K562 (cell line): ENCODE measurements around the gene ITGAL. TPM values are rescaled to one million over a fixed set of nuclear protein-coding genes. Genes with fewer than 3 reads are reported as not detected.

Experiments used
- BRD9 ChIP-seq: fragments of 450-650 bp; IDR thresholded peaks from 2 replicates; pipeline ENCODE4 v1.6.1; 2018; ENCODE audit warnings: low read depth; ENCODE audit not compliant: partially characterized antibody
- CEBPB ChIP-seq: fragments of 450-650 bp; IDR thresholded peaks from 2 replicates; pipeline ENCODE4 v1.6.1; 2016; ENCODE audit warnings: missing genetic modification characterization, missing compliant biosample characterization
- DPF2 ChIP-seq: fragments of 450-650 bp; IDR thresholded peaks from 2 replicates; pipeline ENCODE4 v1.6.1; 2016
- JUNB ChIP-seq: fragments of 450-650 bp; formaldehyde crosslinking; conservative IDR thresholded peaks from 2 replicates; pipeline ENCODE4 v1.4.0; 2020; ENCODE audit warnings: mild to moderate bottlenecking
- MYBL2 ChIP-seq, 2 experiments: fragments of 450-650 bp in 1 of 2; sonication (generic) in 1 of 2; formaldehyde crosslinking in 1 of 2; IDR thresholded peaks; 2 replicates each; pipeline versions ENCODE4 v1.6.1 to v1.8.1; 2017 to 2022; ENCODE audit warnings: borderline replicate concordance in 1 of 2, inconsistent platforms in 1 of 2, low read depth in 1 of 2, mild to moderate bottlenecking in 1 of 2, missing genetic modification reagents in 1 of 2, moderate library complexity in 1 of 2
- NCOR1 ChIP-seq: fragments of 450-650 bp; IDR thresholded peaks from 2 replicates; pipeline ENCODE4 v1.6.1; 2016; ENCODE audit warnings: mild to moderate bottlenecking, moderate library complexity
- NR2C2 ChIP-seq, 2 experiments: fragments of 200-800 bp in 1 of 2; sonication (Bioruptor generic) in 1 of 2; sonication (generic) in 1 of 2; formaldehyde crosslinking in 1 of 2; IDR thresholded peaks; 2 replicates each; pipeline versions ENCODE4 v1.6.1 to v1.8.0; 2016 to 2022; ENCODE audit warnings: mild to moderate bottlenecking in 1 of 2, missing compliant biosample characterization in 1 of 2, missing genetic modification characterization in 1 of 2, missing genetic modification reagents in 1 of 2
- THRAP3 ChIP-seq: fragments of 450-650 bp; IDR thresholded peaks from 2 replicates; pipeline ENCODE4 v1.6.1; 2016; ENCODE audit warnings: mild to moderate bottlenecking, inconsistent platforms, borderline replicate concordance
- ZNF175 ChIP-seq: fragments of 200-800 bp; sonication (Bioruptor generic); IDR thresholded peaks from 2 replicates; pipeline ENCODE4 v1.6.1; 2016; ENCODE audit warnings: low read depth, mild to moderate bottlenecking, missing genetic modification characterization, missing compliant biosample characterization
- ZNF584 ChIP-seq: fragments of 200-800 bp; sonication (Bioruptor generic); IDR thresholded peaks from 2 replicates; pipeline ENCODE4 v1.6.1; 2016; ENCODE audit warnings: low read depth, mild to moderate bottlenecking, missing genetic modification characterization, missing compliant biosample characterization
- polyA plus RNA-seq, 8 experiments: library from polyadenylated mRNA; depleted of rRNA in 4 of 8; stranded (reverse) in 5 of 8; unstranded in 3 of 8; fragments of >200 nt; fragmentation: Nextera tagmentation in 2 of 8; fragmentation: Illumina TruSeq in 1 of 8; extraction: Ambion mirVana in 2 of 8; extraction: Trizol in 1 of 8; gene quantifications; 2 replicates each; pipeline versions ENCODE4 v1.2.1 to v1.2.3, GENCODE V29; 2011 to 2014; ENCODE audit warnings: inconsistent platforms in 1 of 8, missing spikeins in 1 of 8
- total RNA-seq, 7 experiments: library from RNA; depleted of rRNA in 6 of 7; stranded (reverse); fragments of >200 nt in 6 of 7; fragmentation: Illumina TruSeq in 2 of 7; extraction: Trizol in 2 of 7; gene quantifications; 2 replicates each; pipeline versions ENCODE4 v1.2.1 to v1.2.3, GENCODE V29; 2011 to 2021; ENCODE audit warnings: low replicate concordance in 1 of 7
- TF ChIP-seq, protein P1 (sequence below): sonication (generic); formaldehyde crosslinking; IDR thresholded peaks from 2 replicates; pipeline ENCODE4 v1.8.1; 2023; ENCODE audit warnings: missing genetic modification reagents, mild to moderate bottlenecking, borderline replicate concordance
- TF ChIP-seq, protein P2 (sequence below): fragments of 450-650 bp; formaldehyde crosslinking; IDR thresholded peaks from 2 replicates; pipeline ENCODE4 v1.4.0; 2022; ENCODE audit warnings: mild to moderate bottlenecking, moderate library complexity
- TF ChIP-seq, protein P3 (sequence below): fragments of 250-450 bp; sonication (Bioruptor Pico); IDR thresholded peaks from 2 replicates; pipeline ENCODE4 v1.5.1; 2021; ENCODE audit warnings: mild to moderate bottlenecking
- TF ChIP-seq, protein P4 (sequence below), 2 experiments: fragments of 450-650 bp; IDR thresholded peaks; 2 replicates each; pipeline ENCODE4 v1.6.1; 2018; ENCODE audit warnings: mild to moderate bottlenecking in 2 of 2, low read depth in 1 of 2; ENCODE audit not compliant: partially characterized antibody in 2 of 2

ITGAL gene
- total and polyA plus RNA-seq, 9 of the 15 experiments (the other 6 are each of a cell fraction or from before 2014, with no cell fraction given): 0.01 to 0.53 TPM; not detected in 7

DNA sequence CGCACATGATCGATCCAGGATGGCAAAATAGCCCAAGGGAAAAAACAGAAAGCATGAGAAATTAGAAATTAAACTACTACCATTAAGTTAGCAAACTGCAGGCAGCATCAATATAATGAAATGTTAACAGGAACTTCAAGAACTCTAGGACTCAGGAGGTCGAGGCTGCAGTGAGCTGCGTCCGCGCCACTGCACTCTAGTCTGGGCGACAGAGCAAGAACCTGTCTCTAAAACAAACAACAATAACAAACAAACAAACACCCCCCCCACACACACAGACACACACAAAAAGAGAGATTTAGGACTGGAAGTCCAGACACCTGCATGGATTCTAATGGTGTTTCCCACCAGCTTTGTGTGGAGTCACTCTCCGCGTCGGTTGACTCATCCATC lies 26.3 kb upstream of the ITGAL start (continued):
- TF ChIP-seq MYBL2 (IDR thresholded peaks at IDR 0.05; ENCODE audit: low read depth) (0 out of 2 replicates have a peak, but pooled peaks have one; percentile 5), MYBL2 (CRISPR knock-in tag; IDR thresholded peaks at IDR 0.05; ENCODE audit: borderline replicate concordance) (no peak), ZNF584 (CRISPR knock-in tag) (0 out of 2 replicates have a peak, but pooled peaks have one; percentile 4), JUNB (CRISPR knock-in tag) (no peak), NCOR1 (no peak), CEBPB (peak; percentile 17), NR2C2 (CRISPR knock-in tag; IDR thresholded peaks at IDR 0.05) (no peak), NR2C2 (tag; IDR thresholded peaks at IDR 0.05) (peak; percentile 20; the same call in 1 of the 2 replicates), ZNF175 (CRISPR knock-in tag) (peak; percentile 66; the same call in 1 of the 2 replicates), BRD9 (peak; percentile 4), THRAP3 (peak; percentile 93), DPF2 (0 out of 2 replicates have a peak, but pooled peaks have one; percentile 10)
- TF ChIP-seq, protein P1, sequence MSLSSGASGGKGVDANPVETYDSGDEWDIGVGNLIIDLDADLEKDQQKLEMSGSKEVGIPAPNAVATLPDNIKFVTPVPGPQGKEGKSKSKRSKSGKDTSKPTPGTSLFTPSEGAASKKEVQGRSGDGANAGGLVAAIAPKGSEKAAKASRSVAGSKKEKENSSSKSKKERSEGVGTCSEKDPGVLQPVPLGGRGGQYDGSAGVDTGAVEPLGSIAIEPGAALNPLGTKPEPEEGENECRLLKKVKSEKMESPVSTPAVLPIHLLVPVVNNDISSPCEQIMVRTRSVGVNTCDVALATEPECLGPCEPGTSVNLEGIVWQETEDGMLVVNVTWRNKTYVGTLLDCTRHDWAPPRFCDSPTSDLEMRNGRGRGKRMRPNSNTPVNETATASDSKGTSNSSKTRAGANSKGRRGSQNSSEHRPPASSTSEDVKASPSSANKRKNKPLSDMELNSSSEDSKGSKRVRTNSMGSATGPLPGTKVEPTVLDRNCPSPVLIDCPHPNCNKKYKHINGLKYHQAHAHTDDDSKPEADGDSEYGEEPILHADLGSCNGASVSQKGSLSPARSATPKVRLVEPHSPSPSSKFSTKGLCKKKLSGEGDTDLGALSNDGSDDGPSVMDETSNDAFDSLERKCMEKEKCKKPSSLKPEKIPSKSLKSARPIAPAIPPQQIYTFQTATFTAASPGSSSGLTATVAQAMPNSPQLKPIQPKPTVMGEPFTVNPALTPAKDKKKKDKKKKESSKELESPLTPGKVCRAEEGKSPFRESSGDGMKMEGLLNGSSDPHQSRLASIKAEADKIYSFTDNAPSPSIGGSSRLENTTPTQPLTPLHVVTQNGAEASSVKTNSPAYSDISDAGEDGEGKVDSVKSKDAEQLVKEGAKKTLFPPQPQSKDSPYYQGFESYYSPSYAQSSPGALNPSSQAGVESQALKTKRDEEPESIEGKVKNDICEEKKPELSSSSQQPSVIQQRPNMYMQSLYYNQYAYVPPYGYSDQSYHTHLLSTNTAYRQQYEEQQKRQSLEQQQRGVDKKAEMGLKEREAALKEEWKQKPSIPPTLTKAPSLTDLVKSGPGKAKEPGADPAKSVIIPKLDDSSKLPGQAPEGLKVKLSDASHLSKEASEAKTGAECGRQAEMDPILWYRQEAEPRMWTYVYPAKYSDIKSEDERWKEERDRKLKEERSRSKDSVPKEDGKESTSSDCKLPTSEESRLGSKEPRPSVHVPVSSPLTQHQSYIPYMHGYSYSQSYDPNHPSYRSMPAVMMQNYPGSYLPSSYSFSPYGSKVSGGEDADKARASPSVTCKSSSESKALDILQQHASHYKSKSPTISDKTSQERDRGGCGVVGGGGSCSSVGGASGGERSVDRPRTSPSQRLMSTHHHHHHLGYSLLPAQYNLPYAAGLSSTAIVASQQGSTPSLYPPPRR: no peak
- TF ChIP-seq, protein P2, sequence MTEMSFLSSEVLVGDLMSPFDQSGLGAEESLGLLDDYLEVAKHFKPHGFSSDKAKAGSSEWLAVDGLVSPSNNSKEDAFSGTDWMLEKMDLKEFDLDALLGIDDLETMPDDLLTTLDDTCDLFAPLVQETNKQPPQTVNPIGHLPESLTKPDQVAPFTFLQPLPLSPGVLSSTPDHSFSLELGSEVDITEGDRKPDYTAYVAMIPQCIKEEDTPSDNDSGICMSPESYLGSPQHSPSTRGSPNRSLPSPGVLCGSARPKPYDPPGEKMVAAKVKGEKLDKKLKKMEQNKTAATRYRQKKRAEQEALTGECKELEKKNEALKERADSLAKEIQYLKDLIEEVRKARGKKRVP (CRISPR knock-in tag): no peak
- TF ChIP-seq, protein P3, sequence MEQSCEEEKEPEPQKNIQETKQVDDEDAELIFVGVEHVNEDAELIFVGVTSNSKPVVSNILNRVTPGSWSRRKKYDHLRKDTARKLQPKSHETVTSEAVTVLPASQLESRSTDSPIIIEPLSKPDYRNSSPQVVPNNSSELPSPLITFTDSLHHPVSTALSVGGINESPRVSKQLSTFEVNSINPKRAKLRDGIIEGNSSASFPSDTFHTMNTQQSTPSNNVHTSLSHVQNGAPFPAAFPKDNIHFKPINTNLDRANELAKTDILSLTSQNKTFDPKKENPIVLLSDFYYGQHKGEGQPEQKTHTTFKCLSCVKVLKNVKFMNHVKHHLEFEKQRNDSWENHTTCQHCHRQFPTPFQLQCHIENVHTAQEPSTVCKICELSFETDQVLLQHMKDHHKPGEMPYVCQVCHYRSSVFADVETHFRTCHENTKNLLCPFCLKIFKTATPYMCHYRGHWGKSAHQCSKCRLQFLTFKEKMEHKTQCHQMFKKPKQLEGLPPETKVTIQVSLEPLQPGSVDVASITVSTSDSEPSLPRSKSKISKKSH (CRISPR knock-in tag): no peak
- TF ChIP-seq, protein P4, sequence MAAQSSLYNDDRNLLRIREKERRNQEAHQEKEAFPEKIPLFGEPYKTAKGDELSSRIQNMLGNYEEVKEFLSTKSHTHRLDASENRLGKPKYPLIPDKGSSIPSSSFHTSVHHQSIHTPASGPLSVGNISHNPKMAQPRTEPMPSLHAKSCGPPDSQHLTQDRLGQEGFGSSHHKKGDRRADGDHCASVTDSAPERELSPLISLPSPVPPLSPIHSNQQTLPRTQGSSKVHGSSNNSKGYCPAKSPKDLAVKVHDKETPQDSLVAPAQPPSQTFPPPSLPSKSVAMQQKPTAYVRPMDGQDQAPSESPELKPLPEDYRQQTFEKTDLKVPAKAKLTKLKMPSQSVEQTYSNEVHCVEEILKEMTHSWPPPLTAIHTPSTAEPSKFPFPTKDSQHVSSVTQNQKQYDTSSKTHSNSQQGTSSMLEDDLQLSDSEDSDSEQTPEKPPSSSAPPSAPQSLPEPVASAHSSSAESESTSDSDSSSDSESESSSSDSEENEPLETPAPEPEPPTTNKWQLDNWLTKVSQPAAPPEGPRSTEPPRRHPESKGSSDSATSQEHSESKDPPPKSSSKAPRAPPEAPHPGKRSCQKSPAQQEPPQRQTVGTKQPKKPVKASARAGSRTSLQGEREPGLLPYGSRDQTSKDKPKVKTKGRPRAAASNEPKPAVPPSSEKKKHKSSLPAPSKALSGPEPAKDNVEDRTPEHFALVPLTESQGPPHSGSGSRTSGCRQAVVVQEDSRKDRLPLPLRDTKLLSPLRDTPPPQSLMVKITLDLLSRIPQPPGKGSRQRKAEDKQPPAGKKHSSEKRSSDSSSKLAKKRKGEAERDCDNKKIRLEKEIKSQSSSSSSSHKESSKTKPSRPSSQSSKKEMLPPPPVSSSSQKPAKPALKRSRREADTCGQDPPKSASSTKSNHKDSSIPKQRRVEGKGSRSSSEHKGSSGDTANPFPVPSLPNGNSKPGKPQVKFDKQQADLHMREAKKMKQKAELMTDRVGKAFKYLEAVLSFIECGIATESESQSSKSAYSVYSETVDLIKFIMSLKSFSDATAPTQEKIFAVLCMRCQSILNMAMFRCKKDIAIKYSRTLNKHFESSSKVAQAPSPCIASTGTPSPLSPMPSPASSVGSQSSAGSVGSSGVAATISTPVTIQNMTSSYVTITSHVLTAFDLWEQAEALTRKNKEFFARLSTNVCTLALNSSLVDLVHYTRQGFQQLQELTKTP (IDR thresholded peaks at IDR 0.05; ENCODE audit: low read depth in 1 of 2, partially characterized antibody in 2 of 2): peak in 1 of 2 experiments; percentile 16
